Glutamatergic neuron (in vitro differentiated cells): ENCODE data around the gene POU3F2. TPM values are rescaled to one million over a fixed set of nuclear protein-coding genes. Genes with fewer than 3 reads are reported as not detected.

Source experiments
- DNase-seq: peaks from one replicate; pipeline ENCODE4 v3.0.0; 2022
- H3K27ac Mint-ChIP-seq: one replicate; pipeline ENCODE4 v1.8.0; 2020; ENCODE audit warnings: mild to moderate bottlenecking, mixed read lengths, inconsistent platforms; ENCODE audit not compliant: unreplicated experiment
- H3K27me3 Mint-ChIP-seq: one replicate; pipeline ENCODE4 v1.8.0; 2020; ENCODE audit warnings: mild to moderate bottlenecking, moderate library complexity, mixed read lengths, inconsistent platforms; ENCODE audit not compliant: unreplicated experiment
- H3K36me3 Mint-ChIP-seq: one replicate; pipeline ENCODE4 v1.8.0; 2020; ENCODE audit warnings: mild to moderate bottlenecking, mixed read lengths, inconsistent platforms; ENCODE audit not compliant: unreplicated experiment
- H3K4me1 Mint-ChIP-seq: one replicate; pipeline ENCODE4 v1.8.0; 2020; ENCODE audit warnings: mild to moderate bottlenecking, low read depth, mixed read lengths, inconsistent platforms; ENCODE audit not compliant: unreplicated experiment
- H3K4me3 Mint-ChIP-seq: one replicate; pipeline ENCODE4 v1.8.0; 2020; ENCODE audit warnings: mild to moderate bottlenecking, mixed read lengths, inconsistent platforms; ENCODE audit not compliant: unreplicated experiment
- H3K9me3 Mint-ChIP-seq: one replicate; pipeline ENCODE4 v1.8.0; 2020; ENCODE audit warnings: mild to moderate bottlenecking, moderate library complexity, mixed read lengths, inconsistent platforms; ENCODE audit not compliant: unreplicated experiment
- CTCF ChIP-seq: fragments of 200-600 bp; sonication (generic); IDR thresholded peaks from one replicate; pipeline ENCODE4 v1.5.0; 2021; ENCODE audit not compliant: partially characterized antibody, unreplicated experiment
- total RNA-seq: library from RNA; stranded (reverse); fragmentation: NEBNext Ultra II Directional; extraction: Animal tissue kit (Norgen Biotek cat#: 25700); gene quantifications from one replicate; pipeline ENCODE4 v1.2.1, GENCODE V29; 2021; ENCODE audit not compliant: unreplicated experiment

POU3F2 gene
- total RNA-seq, 1 donor from 2014 or later: 71.0 TPM

- Mint-ChIP-seq H3K9me3 (peaks cover 14% of the 10 kb centered on the region), H3K27me3 (peaks cover 27% of the 10 kb centered on the region), H3K27ac (no peak overlapping the region), H3K36me3 (no peaks in the 10 kb centered on the region), H3K4me3 (no peak overlapping the region), H3K4me1 (peaks cover 30% of the 10 kb centered on the region)
- TF ChIP-seq CTCF: no peak
- DNase-seq: no peak
Observed at GRCh38 chr6:98830146-98830545, 4.2 kb upstream of the POU3F2 start.

- H3K4me1 Mint-ChIP-seq: peaks cover 29% of the 10 kb centered on the region
- TF ChIP-seq CTCF: no peak
- peaks cover 29% of the 10 kb centered on the region for H3K27me3 Mint-ChIP-seq
- H3K9me3 Mint-ChIP-seq: peaks cover 19% of the 10 kb centered on the region
- no peaks in the 10 kb centered on the region for H3K36me3 Mint-ChIP-seq
- peak; percentile 40 for DNase-seq
- H3K4me3 Mint-ChIP-seq: peak overlapping the region; percentile 87
- H3K27ac Mint-ChIP-seq: peak overlapping the region; percentile 75
Observed at GRCh38 chr6:98831057-98831958, 3.1 kb upstream of the POU3F2 start.

DNA sequence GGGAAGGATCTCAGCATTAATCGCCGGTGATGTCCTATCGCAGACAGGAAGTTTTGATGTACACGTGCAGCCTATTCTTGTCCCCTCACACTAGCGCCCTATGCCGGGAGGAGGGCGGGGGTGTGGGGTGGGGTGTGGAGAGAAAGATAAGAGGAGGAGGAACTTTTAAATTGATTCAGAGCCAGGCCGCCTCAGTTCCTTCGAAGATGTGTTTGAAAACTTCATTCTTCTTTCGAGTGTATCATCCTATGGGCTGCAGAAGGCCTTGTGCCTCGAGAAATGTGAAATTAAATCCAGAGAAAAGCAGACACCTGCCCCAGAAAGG, 2.5 kb upstream of the POU3F2 start:
- no peak overlapping the region for H3K27ac Mint-ChIP-seq
- no peak for TF ChIP-seq CTCF
- peak overlapping the region; percentile 82 for H3K4me3 Mint-ChIP-seq
- peaks cover 23% of the 10 kb centered on the region for H3K9me3 Mint-ChIP-seq
- no peaks in the 10 kb centered on the region for H3K36me3 Mint-ChIP-seq
- DNase-seq: peak; percentile 25
- peaks cover 29% of the 10 kb centered on the region for H3K4me1 Mint-ChIP-seq
- peaks cover 31% of the 10 kb centered on the region for H3K27me3 Mint-ChIP-seq

DNA sequence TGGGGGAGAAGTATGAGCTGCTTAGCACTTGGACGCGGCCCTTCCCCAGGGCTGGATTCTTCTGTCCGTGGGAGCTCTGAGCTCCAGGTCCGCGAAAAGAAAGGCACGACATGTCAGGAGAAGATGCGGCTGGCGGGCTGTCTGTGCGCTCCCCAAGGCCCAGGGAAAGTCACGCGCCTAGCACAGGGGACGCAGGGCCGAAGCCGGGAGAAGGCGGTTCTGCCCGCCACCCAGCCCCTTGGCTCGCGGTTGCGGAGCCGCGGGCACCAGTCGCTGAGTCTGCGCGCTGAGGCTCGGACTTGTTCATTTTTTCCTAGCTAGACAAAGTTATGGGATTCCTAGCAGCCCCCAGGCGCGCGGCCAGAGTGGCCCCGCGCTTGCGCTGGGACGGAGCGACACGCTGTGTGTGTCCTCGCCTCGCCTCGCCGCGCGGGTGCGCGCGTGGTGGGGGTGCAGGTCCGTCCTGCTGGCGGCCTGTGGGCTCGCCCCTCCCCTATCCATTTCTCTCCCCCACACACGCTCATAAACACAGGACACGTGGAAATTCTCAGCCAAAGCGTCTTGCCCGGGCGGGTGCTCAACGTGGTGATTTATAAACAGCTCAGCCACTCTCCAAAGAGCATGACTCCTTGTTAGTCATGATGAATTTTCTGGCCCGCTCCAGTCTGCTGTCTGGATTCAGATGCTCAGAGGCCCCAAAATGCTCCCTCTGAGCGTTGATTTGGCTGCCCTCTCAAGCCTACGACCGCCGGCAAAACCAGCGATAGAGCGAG, 1.9 kb upstream of the POU3F2 start:
- Mint-ChIP-seq H3K36me3 (no peaks in the 10 kb centered on the region), H3K4me1 (peaks cover 26% of the 10 kb centered on the region), H3K4me3 (peak overlapping the region; percentile 94), H3K27me3 (peaks cover 33% of the 10 kb centered on the region), H3K27ac (peak overlapping the region; percentile 23), H3K9me3 (peaks cover 24% of the 10 kb centered on the region)
- DNase-seq: peak; percentile 62
- TF ChIP-seq CTCF: no peak

DNA sequence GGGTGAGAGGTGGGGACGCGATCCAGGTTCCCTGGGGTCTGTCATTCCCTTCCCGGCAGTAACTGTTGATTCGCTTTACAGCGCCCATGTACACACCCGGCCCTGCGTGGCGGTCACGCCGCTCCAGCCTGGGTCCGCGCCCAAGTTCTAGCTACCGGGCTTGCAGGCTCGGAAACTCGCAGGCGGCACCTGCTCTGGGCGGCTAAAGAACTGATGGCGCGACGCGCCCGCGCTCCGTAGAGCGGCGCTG, 1.4 kb upstream of the POU3F2 start:
- peaks cover 24% of the 10 kb centered on the region for H3K9me3 Mint-ChIP-seq
- TF ChIP-seq CTCF: no peak
- H3K27me3 Mint-ChIP-seq: peaks cover 33% of the 10 kb centered on the region
- peak; percentile 64 for DNase-seq
- H3K36me3 Mint-ChIP-seq: no peaks in the 10 kb centered on the region
- peak overlapping the region; percentile 94 for H3K4me3 Mint-ChIP-seq
- H3K4me1 Mint-ChIP-seq: peaks cover 26% of the 10 kb centered on the region
- peak overlapping the region; percentile 23 for H3K27ac Mint-ChIP-seq
